NOMO-1 treated with DMSO at 0.1 percent for 48 hours (cell line): ENCODE results near the gene IL18R1.

Experiments used
- DNase-seq: peaks from one replicate; lab custom pipeline; 2025; ENCODE audit not compliant: unreplicated experiment; lab: John Stamatoyannopoulos, UW

The IL18R1 gene

DNA sequence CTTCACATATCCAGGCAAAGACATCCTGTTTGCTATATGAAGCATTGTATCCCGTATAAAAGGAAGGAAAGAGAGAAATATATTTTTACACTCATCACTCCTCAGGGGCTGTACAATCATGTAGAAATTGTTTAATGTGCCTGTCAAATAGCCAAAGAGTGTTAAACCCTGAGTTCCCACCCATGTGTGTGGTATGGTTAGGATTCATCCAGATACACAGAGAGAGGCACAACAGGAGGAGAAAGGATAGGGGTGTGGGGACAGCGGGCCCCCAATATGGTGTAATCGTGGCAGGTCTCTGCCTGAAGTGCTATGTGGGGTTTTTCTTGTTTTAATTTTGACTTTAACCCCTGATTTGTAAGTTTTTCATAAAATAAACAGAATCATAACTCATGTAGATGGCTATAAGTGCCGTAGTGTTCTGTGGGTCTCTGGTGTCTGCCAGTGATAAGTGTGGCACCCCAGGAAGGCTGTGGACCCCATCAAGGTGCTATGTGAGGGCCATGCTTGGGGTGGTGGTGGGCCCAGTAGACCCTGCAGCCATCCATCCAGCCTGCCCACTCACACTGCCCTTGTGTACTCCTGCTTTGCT, 10.2 kb upstream of the IL18R1 start:
- DNase-seq = no peak

DNA sequence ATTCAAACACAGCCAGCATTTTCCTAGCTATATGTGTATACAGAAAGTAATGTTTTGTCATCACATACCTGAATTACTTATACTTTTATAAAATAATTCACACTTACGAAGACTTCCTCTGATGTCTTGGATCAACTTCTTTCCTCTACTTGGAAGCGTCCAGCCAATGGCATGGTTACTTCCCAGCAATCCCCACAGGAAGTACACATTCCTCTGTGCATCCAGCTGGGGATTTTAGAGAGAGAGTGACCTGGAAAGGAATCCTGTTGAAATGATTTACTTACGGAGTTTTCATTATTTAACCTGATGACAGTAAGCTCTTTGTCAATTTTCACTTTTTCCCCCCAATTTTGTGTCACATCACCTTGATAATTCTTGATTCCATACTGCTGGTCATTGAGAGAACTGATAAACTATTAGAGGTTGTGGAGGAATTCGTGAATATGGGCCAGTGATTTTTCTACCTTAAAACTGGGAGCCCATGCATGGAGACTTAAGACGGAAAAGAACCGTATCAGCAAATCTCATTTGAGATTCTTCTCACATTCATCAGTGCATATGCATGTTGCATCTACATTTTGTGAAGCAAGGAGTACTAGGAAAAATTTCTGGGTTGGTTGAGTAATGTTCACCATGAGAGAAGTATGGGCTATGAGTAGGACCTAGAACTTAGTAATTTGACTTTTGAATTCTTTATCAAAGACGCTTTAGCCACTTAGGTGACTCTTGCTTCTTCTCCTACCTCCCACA, 9.0 kb upstream of the IL18R1 start:
- DNase-seq = no peak

DNA sequence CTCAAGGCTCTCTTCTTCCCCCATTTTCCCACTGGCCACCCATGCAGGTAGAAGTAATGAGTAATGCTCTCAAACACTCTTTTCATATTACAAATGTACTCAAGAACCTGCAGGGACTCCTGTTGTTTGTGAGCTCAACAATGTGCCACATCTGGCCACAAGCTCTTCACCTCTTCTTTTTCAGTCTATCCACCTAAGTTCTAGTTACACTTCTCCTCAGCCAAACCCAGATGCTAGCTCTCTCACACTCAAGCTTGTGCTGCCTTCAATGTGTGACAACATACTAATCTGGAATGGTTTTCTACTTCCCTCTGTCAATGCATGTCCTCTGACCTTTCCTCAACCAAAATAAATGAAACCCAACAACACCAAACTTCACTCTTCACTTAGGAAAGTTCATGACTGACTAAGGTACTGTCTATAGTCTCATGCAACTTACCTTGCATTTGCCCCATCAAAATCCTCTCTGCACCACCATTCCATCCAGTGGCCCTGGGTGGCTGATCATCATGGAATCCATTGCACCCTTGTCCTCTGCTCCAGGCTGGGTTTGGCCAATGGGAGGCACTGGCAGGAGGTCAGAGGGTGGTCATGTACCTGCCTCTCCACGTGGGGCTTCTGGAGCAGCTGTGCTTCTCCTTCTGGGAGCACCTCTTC, 5.3 kb upstream of the IL18R1 start:
- DNase-seq = no peak

- DNase-seq = no peak
Observed at GRCh38 chr2:102356381-102356712, 751 bp downstream of the IL18R1 start.

- DNase-seq = no peak
Observed at GRCh38 chr2:102356741-102357140, 1.1 kb downstream of the IL18R1 start.

DNA sequence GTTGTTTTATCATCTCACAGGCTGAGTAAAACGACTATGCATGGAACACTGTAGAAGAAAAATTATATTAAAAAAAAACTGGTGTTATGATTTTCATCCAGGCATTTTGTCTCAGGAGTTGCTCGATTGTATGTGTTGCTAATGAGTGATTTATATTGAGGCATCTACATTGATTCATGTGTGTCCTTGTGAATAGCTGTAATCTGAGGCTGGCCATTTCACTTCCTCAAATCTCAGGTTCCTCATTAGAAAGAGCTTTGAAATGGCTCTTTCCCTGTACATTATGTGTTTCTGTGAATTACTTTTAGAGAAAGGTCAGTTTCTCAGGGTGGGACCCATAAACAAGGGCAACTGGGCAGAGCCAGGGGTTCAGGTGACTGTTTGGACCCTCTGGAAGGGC, 2.3 kb downstream of the IL18R1 start:
- DNase-seq = peak; percentile 84

- DNase-seq = no peak
Observed at GRCh38 chr2:102358496-102358895, 2.9 kb downstream of the IL18R1 start.

- DNase-seq = peak; percentile 40
Observed at GRCh38 chr2:102359527-102359926, 3.9 kb downstream of the IL18R1 start.

DNA sequence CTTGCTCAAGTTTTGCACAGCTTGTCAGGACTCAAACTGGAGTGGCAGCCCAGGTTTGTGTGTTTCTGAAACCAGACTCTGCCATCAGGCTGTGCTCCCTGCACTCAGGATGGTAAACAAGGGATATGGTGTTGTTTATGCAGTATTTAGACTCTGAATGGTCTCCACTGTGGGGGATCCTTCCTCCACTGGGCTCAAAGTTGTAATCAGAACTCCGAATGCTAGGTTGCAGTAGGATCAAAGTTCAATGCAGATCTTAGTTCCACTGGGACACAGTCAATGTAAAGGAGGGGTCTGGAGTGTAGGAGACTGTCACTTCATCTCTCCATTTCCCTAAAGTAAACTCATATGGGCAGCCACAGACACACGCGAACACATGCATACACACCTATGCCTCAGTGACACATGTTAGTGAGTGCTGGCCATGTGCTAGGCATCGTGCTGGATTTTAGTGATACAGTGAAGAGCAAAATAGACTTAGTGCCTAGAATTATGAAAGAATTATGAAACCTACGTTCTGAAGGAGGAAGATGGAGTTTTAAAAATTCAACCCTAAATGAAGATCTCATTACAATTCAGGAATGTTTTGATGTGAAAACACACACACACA, 6.1 kb downstream of the IL18R1 start:
- no peak for DNase-seq

DNA sequence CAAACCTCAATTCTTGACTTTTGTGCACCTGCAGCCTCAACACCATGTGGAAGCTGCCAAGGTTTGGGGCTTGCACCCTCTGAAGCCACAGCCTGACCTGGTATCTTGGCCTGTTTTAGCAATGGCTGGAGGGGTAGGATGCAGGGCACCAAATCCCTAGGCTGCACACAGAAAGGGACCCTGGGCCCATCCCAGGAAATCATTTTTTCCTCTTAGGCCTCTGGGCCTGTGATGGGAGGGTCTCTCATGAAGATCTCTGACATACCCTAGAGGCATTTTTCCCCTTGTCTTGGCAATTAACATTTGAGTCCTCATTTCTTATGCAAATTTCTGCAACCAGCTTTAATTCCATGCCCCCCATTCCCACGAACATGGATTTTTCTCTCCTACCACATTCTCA, 10.2 kb downstream of the IL18R1 start:
- no peak for DNase-seq

DNA sequence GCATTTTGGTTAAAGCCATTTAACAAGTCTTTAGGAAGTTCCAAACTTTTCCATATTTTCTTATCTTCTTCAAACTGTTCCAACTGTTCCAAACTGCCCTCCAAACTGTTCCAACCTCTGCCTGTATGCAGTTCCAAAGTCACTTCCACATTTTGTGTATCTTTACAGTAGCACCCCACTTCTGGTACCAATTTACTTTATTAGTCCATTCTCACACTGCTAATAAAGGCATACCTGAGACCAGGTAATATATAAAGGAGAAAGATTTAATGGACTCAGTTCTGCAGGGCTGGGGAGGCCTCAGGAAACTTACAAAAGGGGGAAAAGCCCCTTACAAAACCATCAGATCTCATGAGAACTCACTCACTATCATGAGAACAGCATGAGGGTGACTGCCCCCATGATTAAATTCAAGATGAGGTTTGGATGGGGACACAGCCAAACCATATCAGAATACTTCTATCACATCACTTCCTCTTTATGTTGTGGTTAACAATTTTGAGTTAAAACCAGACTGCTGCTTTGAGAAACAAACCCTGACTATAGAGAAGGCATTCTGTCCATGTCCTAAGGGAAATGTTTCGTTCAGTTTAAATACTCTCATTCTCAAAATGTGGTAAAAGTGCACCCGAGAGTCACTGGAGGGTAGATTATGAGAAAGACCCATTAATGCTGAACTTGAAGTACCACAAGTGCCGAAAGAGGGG, 11.0 kb downstream of the IL18R1 start:
- DNase-seq = peak; percentile 43

- no peak for DNase-seq
Observed at GRCh38 chr2:102367331-102367971, 11.9 kb downstream of the IL18R1 start.

DNA sequence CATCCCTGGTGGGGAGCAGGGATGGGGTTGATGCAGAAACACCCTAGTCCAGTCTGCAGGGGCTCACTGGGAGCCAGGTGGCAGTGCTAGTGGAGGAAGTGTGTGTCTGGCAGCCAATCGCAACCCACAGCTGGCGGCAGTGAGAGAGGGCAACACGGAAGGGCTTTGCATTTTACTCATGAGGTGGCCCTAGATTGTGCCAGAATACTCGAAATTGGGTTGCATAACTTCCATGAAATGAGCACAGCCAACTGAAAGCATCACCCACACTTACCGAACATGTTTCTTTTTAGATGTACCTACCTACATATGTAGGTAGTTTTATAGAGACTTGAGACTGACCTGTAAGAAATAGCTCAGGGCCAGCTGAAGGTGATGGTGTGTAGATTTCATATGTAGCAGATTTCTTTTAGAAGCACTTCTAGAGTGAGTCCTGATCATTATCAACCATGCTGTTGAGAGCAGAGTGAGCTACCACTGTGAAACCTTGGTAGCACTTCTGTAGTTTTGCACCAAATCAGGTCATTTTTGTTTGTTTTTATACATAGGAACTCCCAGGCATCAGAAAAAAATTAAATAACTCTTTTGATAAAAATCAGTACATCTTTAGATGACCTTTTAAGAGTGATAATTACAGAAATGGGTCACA, 13.0 kb downstream of the IL18R1 start:
- DNase-seq = no peak

GRCh38 chr2:102369866-102370265, 14.3 kb downstream of the IL18R1 start:
- DNase-seq = no peak

- DNase-seq = no peak
Observed at GRCh38 chr2:102376052-102376591, 20.5 kb downstream of the IL18R1 start.

GRCh38 chr2:102383722-102384121, 28.1 kb downstream of the IL18R1 start:
- no peak for DNase-seq

- no peak for DNase-seq
Observed at GRCh38 chr2:102385522-102385921, 29.9 kb downstream of the IL18R1 start.

DNA sequence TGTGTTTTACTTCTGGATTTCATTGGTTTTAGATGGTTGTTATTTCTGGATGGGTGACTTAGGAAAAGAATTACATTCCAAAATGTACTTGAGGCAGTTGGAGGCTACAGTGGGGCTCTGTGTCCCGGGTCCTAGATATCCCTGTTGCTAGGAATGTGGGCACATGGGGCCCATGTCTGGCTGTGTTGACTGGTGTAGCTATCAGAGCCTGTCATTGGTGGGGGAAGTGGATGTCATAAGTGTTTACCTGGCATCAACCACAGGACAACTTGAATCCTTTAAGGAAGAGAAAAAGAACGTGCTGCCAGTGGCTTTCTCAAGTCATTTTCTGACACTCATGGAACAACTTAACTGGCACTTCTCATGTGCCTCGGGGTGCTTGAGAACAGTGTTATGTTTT, 30.4 kb downstream of the IL18R1 start:
- no peak for DNase-seq

- DNase-seq = no peak
Observed at GRCh38 chr2:102386867-102387541, 31.4 kb downstream of the IL18R1 start.
